ENCODE results near the gene CNTN4.

GRCh38 chr3:3101660-3102458 is 1003.2 kb downstream of the CNTN4 start:
- TF ChIP-seq POLR2A (IDR thresholded peaks at IDR 0.05), result no peak
- no peak for TF ChIP-seq CTCF (IDR thresholded peaks at IDR 0.05)

Measured in ovary (tissue), 3 donors.